Lung microvascular endothelial cell (primary cell): ENCODE results near the gene PDZK1IP1. TPM values are rescaled to one million over a fixed set of nuclear protein-coding genes. Genes with fewer than 3 reads are reported as not detected.

Experiments
- DNase-seq, 2 donors: peaks; one replicate each; pipeline versions ENCODE4 v3.0.0 to v3.0.0-alpha.2; 2010; ENCODE audit warnings: low read depth in 2 of 2
- total RNA-seq: library from RNA; depleted of rRNA; stranded (reverse); fragments of >200 nt; gene quantifications from 2 replicates; pipeline ENCODE4 v1.2.1, GENCODE V29; 2014

The PDZK1IP1 gene
- total RNA-seq, 1 donor from 2014 or later, result not detected

GRCh38 chr1:47137925-47138615 is 51.8 kb downstream of the PDZK1IP1 start:
- DNase-seq, result no peak

- DNase-seq, result no peak
Observed at GRCh38 chr1:47137198-47137597, 52.6 kb downstream of the PDZK1IP1 start, which contains the start of gene CYP4A22. Gene CYP4A22 (plus strand): TSS chr1:47137441. CDS start chr1:47137486, 45 bp downstream.

Other genes starting within 250 kb of the PDZK1IP1 start
- not detected in 2 replicates for gene CYP4A11, start 248.6 kb downstream of the PDZK1IP1 start, total RNA-seq
- 0.87 and 5.0 TPM in 2 replicates for gene CYP4X1, start 166.4 kb downstream of the PDZK1IP1 start, total RNA-seq
- gene CYP4Z1, start 122.8 kb downstream of the PDZK1IP1 start, total RNA-seq, result 0.20 TPM in 1 of 2 replicates, not detected in the other
- not detected in 2 replicates for gene CYP4A22, start 52.6 kb downstream of the PDZK1IP1 start, total RNA-seq
- 51.0 and 58.1 TPM in 2 replicates for gene TAL1, start 42.2 kb upstream of the PDZK1IP1 start, total RNA-seq
- 2.6 and 5.2 TPM in 2 replicates for gene STIL, start 124.1 kb upstream of the PDZK1IP1 start, total RNA-seq
- gene CMPK1, start 143.8 kb upstream of the PDZK1IP1 start, total RNA-seq, result 71.0 and 80.2 TPM in 2 replicates
- not detected in 2 replicates for gene FOXE3, start 226.2 kb upstream of the PDZK1IP1 start, total RNA-seq
- under 0.01 TPM in 2 replicates for gene FOXD2, start 248.0 kb upstream of the PDZK1IP1 start, total RNA-seq